ENCODE data around the gene TBC1D21. TPM values are rescaled to one million over a fixed set of nuclear protein-coding genes. Genes with fewer than 3 reads are reported as not detected.

The TBC1D21 gene
- total RNA-seq, 1 experiment from 2014 or later, result not detected

DNA sequence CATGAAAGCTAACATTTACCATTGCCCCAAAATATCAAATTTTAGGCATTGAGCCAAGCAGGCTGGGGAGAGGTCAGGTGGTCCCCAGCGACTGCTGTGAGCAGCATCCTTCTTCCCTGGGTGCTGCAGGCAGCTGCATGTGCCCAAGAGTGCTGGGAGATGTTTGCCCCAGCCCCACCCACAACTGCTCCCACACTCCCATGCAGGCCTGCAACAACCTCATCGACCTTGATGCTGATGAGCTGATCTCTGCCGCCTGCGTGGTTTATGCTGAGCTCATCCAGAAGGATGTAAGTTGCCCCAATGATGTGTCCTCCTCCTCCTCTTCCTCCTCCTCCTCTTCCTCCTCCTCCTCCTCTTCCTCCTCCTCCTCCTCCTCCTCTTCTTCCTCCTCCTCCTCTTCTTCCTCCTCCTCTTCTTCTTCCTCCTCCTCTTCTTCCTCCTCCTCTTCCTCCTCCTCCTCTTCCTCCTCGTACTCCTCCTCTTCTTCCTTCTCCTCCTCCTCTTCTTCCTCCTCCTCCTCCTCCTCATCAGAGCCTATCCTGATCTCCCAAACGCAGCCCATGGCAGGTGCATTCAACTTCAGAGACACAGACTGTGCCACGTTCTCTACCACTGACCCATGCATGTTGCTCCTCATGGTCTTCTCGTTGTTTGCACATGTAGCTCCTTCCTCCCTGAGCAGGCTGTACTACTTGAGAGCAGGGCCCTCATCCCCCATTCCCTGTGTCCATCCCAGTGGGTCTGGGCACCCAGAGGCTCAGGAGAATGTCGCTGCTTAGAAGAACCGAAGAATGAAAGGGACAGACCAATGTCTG, 15.1 kb downstream of the TBC1D21 start:
- peaks cover 49% of the 10 kb centered on the region for H3K27me3 Mint-ChIP-seq (ENCODE audit: insufficient read depth, unreplicated experiment)
- POLR2A ChIA-PET, result no interaction called here
- CTCF ChIA-PET, result interaction anchor here (0.6 to 1.7 kb wide), 6 partner anchors 15 to 403 kb away, joined by 3 to 8 read pairs (median 3); partner anchors contain the start of gene TBC1D21

DNA sequence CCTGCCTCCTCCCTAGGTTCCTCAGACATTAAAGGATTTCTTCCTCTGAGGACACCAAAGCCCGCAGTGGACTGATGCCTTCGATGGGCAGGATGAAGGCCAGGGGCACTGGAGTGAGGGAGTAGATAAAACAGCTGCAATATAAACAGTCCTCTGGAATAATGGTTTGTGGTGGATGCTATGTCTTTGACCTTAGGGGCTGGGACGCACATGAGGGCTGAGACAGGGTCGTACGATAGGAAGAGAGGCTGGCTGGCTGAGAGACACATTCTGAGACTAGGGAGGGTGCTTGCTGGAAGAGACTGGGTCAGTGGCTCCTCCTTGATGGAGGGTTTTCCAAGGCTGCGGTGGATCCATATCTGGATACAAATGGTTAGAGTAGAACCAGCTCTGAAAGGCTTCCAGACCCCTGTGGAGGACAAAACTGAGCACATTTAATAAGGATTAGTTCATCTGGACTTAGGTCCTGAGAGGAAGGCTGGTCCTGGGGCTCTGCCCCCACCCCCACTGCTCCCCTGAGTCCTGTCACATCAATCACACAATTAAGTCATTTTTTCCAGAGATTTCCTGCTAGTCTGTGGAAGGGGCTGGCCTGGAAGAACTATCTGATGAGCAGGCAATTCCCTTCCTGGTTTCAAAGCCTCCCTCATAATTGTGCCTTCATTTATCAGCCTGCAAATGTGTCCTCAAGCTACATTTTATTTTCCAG, 15.8 kb downstream of the TBC1D21 start:
- intact Hi-C loops (cut with micrococcal nuclease), result no loop called here
- CTCF ChIA-PET, result interaction anchor here (1.4 to 1.6 kb wide), 2 partner anchors 16 to 18 kb away, joined by 3 to 5 read pairs; partner anchors contain the start of gene TBC1D21

More for the DNA sequence above, 15.1 kb downstream of the TBC1D21 start:
- Mint-ChIP-seq H3K9me3 (ENCODE audit: unreplicated experiment) (no peaks in the 10 kb centered on the region), H3K4me1 (ENCODE audit: insufficient read depth, unreplicated experiment) (no peaks in the 10 kb centered on the region), H3K4me3 (ENCODE audit: unreplicated experiment) (no peak overlapping the region), H3K27ac (ENCODE audit: low read depth, unreplicated experiment) (no peak overlapping the region), H3K36me3 (ENCODE audit: insufficient read depth, unreplicated experiment) (no peaks in the 10 kb centered on the region)
- TF ChIP-seq, protein P1, sequence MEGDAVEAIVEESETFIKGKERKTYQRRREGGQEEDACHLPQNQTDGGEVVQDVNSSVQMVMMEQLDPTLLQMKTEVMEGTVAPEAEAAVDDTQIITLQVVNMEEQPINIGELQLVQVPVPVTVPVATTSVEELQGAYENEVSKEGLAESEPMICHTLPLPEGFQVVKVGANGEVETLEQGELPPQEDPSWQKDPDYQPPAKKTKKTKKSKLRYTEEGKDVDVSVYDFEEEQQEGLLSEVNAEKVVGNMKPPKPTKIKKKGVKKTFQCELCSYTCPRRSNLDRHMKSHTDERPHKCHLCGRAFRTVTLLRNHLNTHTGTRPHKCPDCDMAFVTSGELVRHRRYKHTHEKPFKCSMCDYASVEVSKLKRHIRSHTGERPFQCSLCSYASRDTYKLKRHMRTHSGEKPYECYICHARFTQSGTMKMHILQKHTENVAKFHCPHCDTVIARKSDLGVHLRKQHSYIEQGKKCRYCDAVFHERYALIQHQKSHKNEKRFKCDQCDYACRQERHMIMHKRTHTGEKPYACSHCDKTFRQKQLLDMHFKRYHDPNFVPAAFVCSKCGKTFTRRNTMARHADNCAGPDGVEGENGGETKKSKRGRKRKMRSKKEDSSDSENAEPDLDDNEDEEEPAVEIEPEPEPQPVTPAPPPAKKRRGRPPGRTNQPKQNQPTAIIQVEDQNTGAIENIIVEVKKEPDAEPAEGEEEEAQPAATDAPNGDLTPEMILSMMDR (IDR thresholded peaks at IDR 0.05; ENCODE audit: unreplicated experiment), result no peak
- intact Hi-C loops (cut with micrococcal nuclease), result no loop called here
- no TSS peak for BruUV-seq (replicated peaks)
- DNase-seq (ENCODE audit: unreplicated experiment), result no peak

DNA sequence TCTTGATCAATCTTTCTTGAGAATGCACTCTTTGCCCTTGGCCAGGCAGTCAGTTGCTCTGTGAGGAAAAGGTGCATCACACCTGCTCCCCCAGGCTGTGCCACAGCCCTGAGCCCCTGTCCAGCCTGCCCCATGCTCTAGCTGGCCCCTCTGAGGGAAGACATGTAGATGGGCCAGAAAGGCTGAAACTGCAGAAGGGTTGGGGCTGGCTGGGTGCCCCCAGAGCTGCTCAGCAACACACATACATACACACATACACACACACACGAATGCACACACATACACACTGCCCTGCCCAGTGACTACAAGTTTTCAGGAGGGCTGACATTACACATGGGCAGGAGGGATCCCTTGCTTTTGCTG, 16.4 kb downstream of the TBC1D21 start:
- no peak for DNase-seq (ENCODE audit: unreplicated experiment)
- no TSS peak for BruUV-seq (replicated peaks)
- H3K9me3 Mint-ChIP-seq (ENCODE audit: unreplicated experiment), result no peaks in the 10 kb centered on the region
- no peak overlapping the region for H3K27ac Mint-ChIP-seq (ENCODE audit: low read depth, unreplicated experiment)
- H3K36me3 Mint-ChIP-seq (ENCODE audit: insufficient read depth, unreplicated experiment), result no peaks in the 10 kb centered on the region
- TF ChIP-seq, protein P1 (IDR thresholded peaks at IDR 0.05; ENCODE audit: unreplicated experiment), result no peak
- ChIA-PET CTCF (interaction anchor here (0.7 to 1.5 kb wide), 3 partner anchors 17 to 653 kb away, joined by 3 to 5 read pairs (median 3); partner anchors contain the start of gene TBC1D21), POLR2A (interaction anchor here (0.5 kb wide), 1 partner anchor 253 kb away, joined by 3 read pairs; no protein-coding TSS in a partner anchor)
- H3K4me1 Mint-ChIP-seq (ENCODE audit: insufficient read depth, unreplicated experiment), result no peaks in the 10 kb centered on the region
- intact Hi-C loops (cut with micrococcal nuclease), result no loop called here
- no peak overlapping the region for H3K4me3 Mint-ChIP-seq (ENCODE audit: unreplicated experiment)
- peaks cover 40% of the 10 kb centered on the region for H3K27me3 Mint-ChIP-seq (ENCODE audit: insufficient read depth, unreplicated experiment)

More for the DNA sequence above, 15.8 kb downstream of the TBC1D21 start:
- Mint-ChIP-seq H3K4me3 (ENCODE audit: unreplicated experiment) (no peak overlapping the region), H3K4me1 (ENCODE audit: insufficient read depth, unreplicated experiment) (no peaks in the 10 kb centered on the region), H3K27ac (ENCODE audit: low read depth, unreplicated experiment) (no peak overlapping the region), H3K9me3 (ENCODE audit: unreplicated experiment) (no peaks in the 10 kb centered on the region), H3K36me3 (ENCODE audit: insufficient read depth, unreplicated experiment) (no peaks in the 10 kb centered on the region), H3K27me3 (ENCODE audit: insufficient read depth, unreplicated experiment) (peaks cover 41% of the 10 kb centered on the region)
- POLR2A ChIA-PET, result no interaction called here
- TF ChIP-seq, protein P1 (IDR thresholded peaks at IDR 0.05; ENCODE audit: unreplicated experiment), result no peak
- no peak for DNase-seq (ENCODE audit: unreplicated experiment)
- no TSS peak for BruUV-seq (replicated peaks)
